AML-193 (cell line): ENCODE measurements around the gene RPS6KB1.
"Not testable (repeated sequence)": the region's sequence is repeated elsewhere in the genome, so short reads cannot be mapped to it uniquely, and the experiment has no call there.

Experiments
- DNase-seq, 2 experiments: peaks; one replicate each; lab custom pipeline; 2025; lab: John Stamatoyannopoulos, UW

RPS6KB1 gene

GRCh38 chr17:59941131-59941530 lies 48.2 kb downstream of the RPS6KB1 start:
- no peak for DNase-seq

GRCh38 chr17:59946433-59946832 lies 53.5 kb downstream of the RPS6KB1 start:
- DNase-seq = not testable (repeated sequence)

GRCh38 chr17:59947310-59947709 lies 54.4 kb downstream of the RPS6KB1 start:
- not testable (repeated sequence) for DNase-seq

- no peak for DNase-seq
These were observed 57.1 kb downstream of the RPS6KB1 start for GRCh38 chr17:59950049-59950448.

GRCh38 chr17:59954856-59955255 lies 61.9 kb downstream of the RPS6KB1 start:
- no peak for DNase-seq

- not testable (repeated sequence) for DNase-seq
These were observed 66.7 kb downstream of the RPS6KB1 start for GRCh38 chr17:59959574-59959973.

- no peak for DNase-seq
These were observed 69.9 kb downstream of the RPS6KB1 start for GRCh38 chr17:59962739-59963318.

GRCh38 chr17:59963738-59964481 lies 71.0 kb downstream of the RPS6KB1 start:
- peak; percentile 85 to 88 for DNase-seq

- peak; percentile 83 to 84 for DNase-seq
These were observed 71.8 kb downstream of the RPS6KB1 start, which contains the start of gene RNFT1 for GRCh38 chr17:59964482-59965328. Gene RNFT1, minus strand, starts transcription at chr17:59964740. Its CDS starts 77 bp downstream, at chr17:59964663.

- not testable (repeated sequence) for DNase-seq
These were observed 78.8 kb downstream of the RPS6KB1 start for GRCh38 chr17:59971771-59972170.

- DNase-seq = no peak
These were observed 79.9 kb downstream of the RPS6KB1 start for GRCh38 chr17:59972778-59973177.

GRCh38 chr17:59973483-59973882 lies 80.6 kb downstream of the RPS6KB1 start:
- not testable (repeated sequence) for DNase-seq

- DNase-seq = not testable (repeated sequence)
These were observed 82.2 kb downstream of the RPS6KB1 start for GRCh38 chr17:59975166-59975565.

- DNase-seq = not testable (repeated sequence)
These were observed 103.7 kb downstream of the RPS6KB1 start for GRCh38 chr17:59996608-59997007.
